Measurements from ENCODE around the gene RAB34. TPM values are rescaled to one million over a fixed set of nuclear protein-coding genes. Genes with fewer than 3 reads are reported as not detected.

RAB34 gene
- total RNA-seq, 1 experiment from 2014 or later: 105 TPM

GRCh38 chr17:28705728-28706334 is 11.8 kb downstream of the RAB34 start:
- peaks cover 25% of the 10 kb centered on the region for H3K36me3 Mint-ChIP-seq (ENCODE audit: insufficient read depth, unreplicated experiment)
- H3K4me1 Mint-ChIP-seq (ENCODE audit: insufficient read depth, unreplicated experiment): peaks cover 6% of the 10 kb centered on the region
- no peak for TF ChIP-seq CTCF (IDR thresholded peaks at IDR 0.05; ENCODE audit: unreplicated experiment)
- intact Hi-C loops (cut with micrococcal nuclease): no loop called here
- BruUV-seq (replicated peaks): no TSS peak
- DNase-seq (ENCODE audit: unreplicated experiment): no peak
- POLR2A ChIA-PET: interaction anchor here (0.6 to 2.2 kb wide), 2 partner anchors 14 to 881 kb away, joined by 3 to 7 read pairs; partner anchors contain the start of gene RPL23A
- H3K4me3 Mint-ChIP-seq (ENCODE audit: unreplicated experiment): no peak overlapping the region
- no peak overlapping the region for H3K27ac Mint-ChIP-seq (ENCODE audit: low read depth, unreplicated experiment)
- CTCF ChIA-PET: interaction anchor here (0.6 kb wide), 1 partner anchor 457 kb away, joined by 3 read pairs; no protein-coding TSS in a partner anchor
- H3K9me3 Mint-ChIP-seq (ENCODE audit: unreplicated experiment): no peaks in the 10 kb centered on the region
- H3K27me3 Mint-ChIP-seq (ENCODE audit: insufficient read depth, unreplicated experiment): no peaks in the 10 kb centered on the region

GRCh38 chr17:28705074-28705659 is 12.5 kb downstream of the RAB34 start:
- no peak overlapping the region for H3K4me3 Mint-ChIP-seq (ENCODE audit: unreplicated experiment)
- H3K27me3 Mint-ChIP-seq (ENCODE audit: insufficient read depth, unreplicated experiment): no peaks in the 10 kb centered on the region
- TF ChIP-seq CTCF (IDR thresholded peaks at IDR 0.05; ENCODE audit: unreplicated experiment): no peak
- no peaks in the 10 kb centered on the region for H3K9me3 Mint-ChIP-seq (ENCODE audit: unreplicated experiment)
- POLR2A ChIA-PET: interaction anchor here (0.6 to 2.2 kb wide), 4 partner anchors 8 to 881 kb away, joined by 3 to 7 read pairs (median 3); partner anchors contain the start of gene RPL23A
- H3K36me3 Mint-ChIP-seq (ENCODE audit: insufficient read depth, unreplicated experiment): peaks cover 30% of the 10 kb centered on the region
- BruUV-seq (replicated peaks): no TSS peak
- H3K27ac Mint-ChIP-seq (ENCODE audit: low read depth, unreplicated experiment): no peak overlapping the region
- no peaks in the 10 kb centered on the region for H3K4me1 Mint-ChIP-seq (ENCODE audit: insufficient read depth, unreplicated experiment)
- DNase-seq (ENCODE audit: unreplicated experiment): no peak
- CTCF ChIA-PET: interaction anchor here (0.6 to 1.2 kb wide), 2 partner anchors 12 to 457 kb away, joined by 3 read pairs; no protein-coding TSS in a partner anchor
- intact Hi-C loops (cut with micrococcal nuclease): no loop called here

GRCh38 chr17:28704219-28704858 is 13.3 kb downstream of the RAB34 start:
- ChIA-PET CTCF (interaction anchor here (1.2 kb wide), 1 partner anchor 12 kb away, joined by 3 read pairs; no protein-coding TSS in a partner anchor), POLR2A (interaction anchor here (0.6 to 1.2 kb wide), 3 partner anchors 9 to 754 kb away, joined by 3 read pairs; partner anchors contain the start of gene RPL23A)
- intact Hi-C loops (cut with micrococcal nuclease): no loop called here
- TF ChIP-seq CTCF (IDR thresholded peaks at IDR 0.05; ENCODE audit: unreplicated experiment): no peak
- H3K27me3 Mint-ChIP-seq (ENCODE audit: insufficient read depth, unreplicated experiment): no peaks in the 10 kb centered on the region
- BruUV-seq (replicated peaks): no TSS peak
- H3K36me3 Mint-ChIP-seq (ENCODE audit: insufficient read depth, unreplicated experiment): peaks cover 39% of the 10 kb centered on the region
- H3K9me3 Mint-ChIP-seq (ENCODE audit: unreplicated experiment): no peaks in the 10 kb centered on the region
- no peak overlapping the region for H3K27ac Mint-ChIP-seq (ENCODE audit: low read depth, unreplicated experiment)
- no peak overlapping the region for H3K4me3 Mint-ChIP-seq (ENCODE audit: unreplicated experiment)
- H3K4me1 Mint-ChIP-seq (ENCODE audit: insufficient read depth, unreplicated experiment): no peaks in the 10 kb centered on the region
- DNase-seq (ENCODE audit: unreplicated experiment): no peak

- no peaks in the 10 kb centered on the region for H3K9me3 Mint-ChIP-seq (ENCODE audit: unreplicated experiment)
- TF ChIP-seq CTCF (IDR thresholded peaks at IDR 0.05; ENCODE audit: unreplicated experiment): no peak
- BruUV-seq (replicated peaks): no TSS peak
- no peak for DNase-seq (ENCODE audit: unreplicated experiment)
- H3K27me3 Mint-ChIP-seq (ENCODE audit: insufficient read depth, unreplicated experiment): no peaks in the 10 kb centered on the region
- H3K27ac Mint-ChIP-seq (ENCODE audit: low read depth, unreplicated experiment): no peak overlapping the region
- no peak overlapping the region for H3K4me3 Mint-ChIP-seq (ENCODE audit: unreplicated experiment)
- CTCF ChIA-PET: no interaction called here
- no peaks in the 10 kb centered on the region for H3K4me1 Mint-ChIP-seq (ENCODE audit: insufficient read depth, unreplicated experiment)
- peaks cover 45% of the 10 kb centered on the region for H3K36me3 Mint-ChIP-seq (ENCODE audit: insufficient read depth, unreplicated experiment)
- POLR2A ChIA-PET: interaction anchor here (0.6 to 1.6 kb wide), 4 partner anchors 9 to 755 kb away, joined by 3 to 6 read pairs (median 3); partner anchors contain the start of genes BLTP2 and RPL23A
- intact Hi-C loops (cut with micrococcal nuclease): no loop called here
Measured at GRCh38 chr17:28703552-28704218, 14.0 kb downstream of the RAB34 start.
